Measurements from ENCODE around the gene RERE.

GRCh38 chr1:8529901-8530300, 287.5 kb downstream of the RERE start:
- no peak for TF ChIP-seq CTCF (IDR thresholded peaks at IDR 0.05; ENCODE audit: insufficient read depth, low read length, poor library complexity, severe bottlenecking)
- no peak for TF ChIP-seq EZH2phosphoT487 (conservative IDR thresholded peaks at IDR 0.05; ENCODE audit: low read length)

All from SU-DHL-6 (cell line).